ENCODE measurements around the gene C19orf53.
"Not testable (repeated sequence)": the region's sequence is repeated elsewhere in the genome, so short reads cannot be mapped to it uniquely, and the experiment has no call there.

C19orf53 gene

GRCh38 chr19:13774217-13775191, at the start of gene C19orf53:
C19orf53 (plus strand) TSS chr19:13774456; CDS start chr19:13774478, 22 bp downstream.
- peak; percentile 94 for TF ChIP-seq POLR2A (IDR thresholded peaks at IDR 0.05; ENCODE audit: low read length)
- no peak for TF ChIP-seq GATA1 (IDR thresholded peaks at IDR 0.05; ENCODE audit: low read depth, low read length)
- peak; percentile 92 to 94 for DNase-seq

- TF ChIP-seq GATA1 (IDR thresholded peaks at IDR 0.05; ENCODE audit: low read depth, low read length) (no peak), POLR2A (IDR thresholded peaks at IDR 0.05; ENCODE audit: low read length) (no peak)
- no peak for DNase-seq
These were observed 47.9 kb upstream of the C19orf53 start for GRCh38 chr19:13726323-13726722.

GRCh38 chr19:13727798-13728197, 46.5 kb upstream of the C19orf53 start:
- TF ChIP-seq GATA1 (IDR thresholded peaks at IDR 0.05; ENCODE audit: low read depth, low read length) (no peak), POLR2A (IDR thresholded peaks at IDR 0.05; ENCODE audit: low read length) (no peak)
- peak in 1 of 2 experiments; percentile 21 for DNase-seq

GRCh38 chr19:13729859-13730258, 44.4 kb upstream of the C19orf53 start:
- peak; percentile 22 to 61 for DNase-seq
- TF ChIP-seq GATA1 (IDR thresholded peaks at IDR 0.05; ENCODE audit: low read depth, low read length) (no peak), POLR2A (IDR thresholded peaks at IDR 0.05; ENCODE audit: low read length) (no peak)

- TF ChIP-seq POLR2A (IDR thresholded peaks at IDR 0.05; ENCODE audit: low read length) (peak; percentile 80), GATA1 (IDR thresholded peaks at IDR 0.05; ENCODE audit: low read depth, low read length) (no peak)
- DNase-seq, result peak; percentile 94 to 96
These were observed 42.9 kb upstream of the C19orf53 start for GRCh38 chr19:13731147-13731964.

- TF ChIP-seq POLR2A (IDR thresholded peaks at IDR 0.05; ENCODE audit: low read length) (no peak), GATA1 (IDR thresholded peaks at IDR 0.05; ENCODE audit: low read depth, low read length) (no peak)
- DNase-seq, result no peak
These were observed 41.9 kb upstream of the C19orf53 start for GRCh38 chr19:13732337-13732736.

- TF ChIP-seq GATA1 (IDR thresholded peaks at IDR 0.05; ENCODE audit: low read depth, low read length), result no peak
- no peak for TF ChIP-seq POLR2A (IDR thresholded peaks at IDR 0.05; ENCODE audit: low read length)
- DNase-seq, result no peak
These were observed 39.5 kb upstream of the C19orf53 start for GRCh38 chr19:13734751-13735150.

GRCh38 chr19:13738073-13738472, 36.2 kb upstream of the C19orf53 start:
- TF ChIP-seq POLR2A (IDR thresholded peaks at IDR 0.05; ENCODE audit: low read length), result no peak
- TF ChIP-seq GATA1 (IDR thresholded peaks at IDR 0.05; ENCODE audit: low read depth, low read length), result no peak
- no peak for DNase-seq

DNA sequence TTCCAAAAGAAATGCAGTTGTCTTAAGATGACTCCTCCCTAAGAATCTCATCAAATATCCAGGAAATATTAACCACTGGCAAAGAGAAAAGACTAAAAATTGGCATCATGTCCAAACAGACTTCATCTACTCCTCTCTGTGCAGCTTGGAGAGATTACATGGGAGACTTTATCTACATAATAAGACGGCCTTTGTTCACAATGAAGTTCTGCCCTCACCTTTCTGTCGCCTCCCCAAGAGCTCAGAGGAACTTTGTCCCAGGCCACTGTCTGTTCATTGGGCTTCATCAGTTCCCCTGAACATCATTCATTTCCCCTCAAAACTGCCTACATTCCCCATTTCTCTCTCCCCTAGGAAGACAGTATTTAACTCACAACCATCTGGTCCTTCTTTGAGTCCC, 32.4 kb upstream of the C19orf53 start:
- TF ChIP-seq POLR2A (IDR thresholded peaks at IDR 0.05; ENCODE audit: low read length) (no peak), GATA1 (IDR thresholded peaks at IDR 0.05; ENCODE audit: low read depth, low read length) (no peak)
- DNase-seq, result no peak

GRCh38 chr19:13742756-13743155, 31.5 kb upstream of the C19orf53 start:
- DNase-seq, result no peak
- TF ChIP-seq GATA1 (IDR thresholded peaks at IDR 0.05; ENCODE audit: low read depth, low read length) (no peak), POLR2A (IDR thresholded peaks at IDR 0.05; ENCODE audit: low read length) (no peak)

DNA sequence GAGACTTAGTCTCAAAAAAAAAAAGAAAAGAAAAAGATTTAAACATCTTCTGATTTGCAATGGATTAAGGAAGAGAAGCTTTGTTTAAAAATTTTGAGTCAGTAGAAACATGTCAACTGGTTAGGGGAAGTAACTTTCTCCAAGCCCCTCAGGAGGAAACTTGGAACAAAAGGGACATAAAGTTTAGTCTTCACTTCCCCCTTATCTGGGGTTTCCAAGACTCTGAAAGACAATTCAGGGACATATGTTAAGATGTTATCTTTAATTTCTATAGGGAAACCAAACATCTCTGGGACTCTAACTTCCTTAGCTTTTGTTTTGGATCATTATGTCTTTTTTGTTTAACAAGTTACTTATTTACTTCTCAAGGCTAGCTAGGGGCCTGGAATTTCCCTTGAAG, 30.1 kb upstream of the C19orf53 start:
- DNase-seq, result no peak

GRCh38 chr19:13747098-13747453, 27.2 kb upstream of the C19orf53 start:
- DNase-seq, result no peak
- TF ChIP-seq GATA1 (IDR thresholded peaks at IDR 0.05; ENCODE audit: low read depth, low read length) (no peak), POLR2A (IDR thresholded peaks at IDR 0.05; ENCODE audit: low read length) (no peak)

More for the DNA sequence above, 30.1 kb upstream of the C19orf53 start:
- no peak for TF ChIP-seq GATA1 (IDR thresholded peaks at IDR 0.05; ENCODE audit: low read depth, low read length)
- TF ChIP-seq POLR2A (IDR thresholded peaks at IDR 0.05; ENCODE audit: low read length), result no peak

DNA sequence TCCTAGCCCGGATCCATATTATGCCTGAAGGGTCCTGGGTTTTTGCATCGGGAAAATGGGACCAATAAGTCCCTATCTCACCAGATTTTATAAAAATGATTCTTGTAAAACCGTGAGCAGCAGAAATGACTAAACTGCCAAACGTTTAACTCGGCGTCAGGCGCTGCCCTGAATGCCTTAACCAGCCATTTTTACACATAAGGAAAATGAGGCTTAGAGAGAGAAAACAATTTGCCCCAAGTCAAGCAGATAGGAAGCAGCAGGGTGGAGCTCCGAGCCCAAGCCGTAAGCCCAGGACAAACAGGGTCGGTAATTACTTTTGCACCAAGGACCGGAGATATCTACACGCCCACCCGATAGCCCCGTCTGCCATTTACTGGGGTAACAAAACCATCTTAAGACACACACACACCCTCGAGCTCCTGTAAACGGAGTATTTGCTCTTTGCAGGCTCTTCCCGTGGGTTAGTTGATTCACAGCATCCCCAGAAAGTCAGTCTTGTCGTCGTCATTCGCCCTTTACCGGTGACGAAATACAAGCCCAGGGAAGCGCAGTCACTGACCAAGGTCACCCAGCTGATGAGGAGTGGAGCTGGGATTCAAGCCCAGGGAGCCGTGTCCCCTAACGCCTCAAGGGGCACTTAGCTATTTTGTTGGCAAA, 26.0 kb upstream of the C19orf53 start:
- DNase-seq, result peak; percentile 68 to 77
- TF ChIP-seq POLR2A (IDR thresholded peaks at IDR 0.05; ENCODE audit: low read length) (peak; percentile 46), GATA1 (IDR thresholded peaks at IDR 0.05; ENCODE audit: low read depth, low read length) (no peak)

DNA sequence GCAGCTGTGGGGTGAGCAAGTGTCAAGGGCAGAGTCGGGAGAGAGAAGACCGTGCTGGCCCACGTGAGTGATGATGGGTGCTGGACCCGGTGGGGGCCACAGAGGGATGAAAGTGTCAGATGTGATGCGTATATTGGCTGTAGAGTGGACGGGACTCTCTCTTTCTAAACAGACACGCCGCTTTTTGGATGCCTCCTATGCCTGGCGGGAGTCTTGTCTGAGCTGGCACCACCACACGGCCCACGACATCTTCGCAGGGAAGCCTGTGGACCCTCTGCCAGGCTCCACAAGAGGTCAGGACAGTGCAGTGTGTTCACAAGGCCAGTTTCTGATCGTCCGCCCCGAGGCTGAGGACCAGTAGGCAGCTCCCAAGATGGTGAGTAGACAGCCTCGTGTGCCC, 22.8 kb upstream of the C19orf53 start:
- TF ChIP-seq POLR2A (IDR thresholded peaks at IDR 0.05; ENCODE audit: low read length) (no peak), GATA1 (IDR thresholded peaks at IDR 0.05; ENCODE audit: low read depth, low read length) (no peak)
- DNase-seq, result no peak

GRCh38 chr19:13753622-13754021, 20.6 kb upstream of the C19orf53 start:
- not testable (repeated sequence) for DNase-seq

Data from erythroblast (primary cell).